Measurements from ENCODE around the gene ETV3. TPM values are rescaled to one million over a fixed set of nuclear protein-coding genes. Genes with fewer than 3 reads are reported as not detected.

The ETV3 gene
- total and polyA plus RNA-seq, 2 of the 4 experiments (the other 2 are of a cell fraction): 6.4 to 14.7 TPM

GRCh38 chr1:157146244-157146643, 8.0 kb upstream of the ETV3 start:
- ChIA-PET POLR2A (ENCODE audit: unreplicated experiment) (no interaction called here), CTCF (interaction anchor here (2.0 kb wide), 1 partner anchor 56 kb away, joined by 11 read pairs; no protein-coding TSS in a partner anchor)
- no peak overlapping the region for H2BK5ac ChIP-seq (ENCODE audit: low read depth, low read length, poor library complexity, severe bottlenecking)
- H3K9me3 ChIP-seq (ENCODE audit: control insufficient read depth, insufficient read depth, low read length): no peaks in the 10 kb centered on the region
- ATAC-seq (ENCODE audit: low read depth): no peak
- BruUV-seq (replicated peaks): no TSS peak
- no peak overlapping the region for H2BK20ac ChIP-seq (ENCODE audit: low read depth, low read length)
- no peak overlapping the region for H3K27ac ChIP-seq (ENCODE audit: insufficient read depth, low read length)
- H3K18ac ChIP-seq (ENCODE audit: low read depth, low read length): no peak overlapping the region
- H2AK9ac ChIP-seq (replicated peaks; ENCODE audit: low read depth, low read length, poor library complexity): no peak overlapping the region
- no CpG with 5 or more reads among the region's 3 CpGs for WGBS, 2 experiments (ENCODE audit: extremely low coverage in 2 of 2, insufficient read length in 1 of 2)
- peaks cover 4% of the 10 kb centered on the region; the same call in 1 of the 2 replicates for H3K4me1 ChIP-seq (ENCODE audit: control insufficient read depth, insufficient read depth, low read length)
- H3K79me1 ChIP-seq (ENCODE audit: low read depth in 1 of 2, low read length in 2 of 2): no peaks in the 10 kb centered on the region
- H3K4me2 ChIP-seq (ENCODE audit: low read depth, low read length): no peak overlapping the region
- H2AK5ac ChIP-seq (ENCODE audit: low read depth, low read length): no peak overlapping the region
- no peak overlapping the region for H2BK120ac ChIP-seq (ENCODE audit: low read depth, low read length)
- no peak overlapping the region for H3K56ac ChIP-seq (ENCODE audit: extremely low read depth, insufficient read depth, low read length)
- no peak overlapping the region for H2BK15ac ChIP-seq (ENCODE audit: low read depth, low read length)
- intact Hi-C loops (cut with micrococcal nuclease): no loop called here
- in situ Hi-C loops (cut with MboI; ENCODE audit: low sequenced_read_pairs): no loop called here
- H3K4ac ChIP-seq (ENCODE audit: low read depth, low read length): no peak overlapping the region
- no peaks in the 10 kb centered on the region for H4K20me1 ChIP-seq (ENCODE audit: insufficient read depth, low read length)
- H3K9ac ChIP-seq (ENCODE audit: low read depth, low read length): no peak overlapping the region
- H3K27me3 ChIP-seq (ENCODE audit: control insufficient read depth, insufficient read depth, low read length): no peaks in the 10 kb centered on the region; the same call in 1 of the 2 replicates
- no peak overlapping the region for H3K4me3 ChIP-seq (ENCODE audit: insufficient read depth, low read depth, low read length)
- dilution Hi-C loops (cut with HindIII; ENCODE audit: low sequenced_read_pairs, unreplicated experiment): no loop called here
- no peak overlapping the region for H4K8ac ChIP-seq (ENCODE audit: low read depth in 2 of 2, low read length in 2 of 2)
- no peaks in the 10 kb centered on the region for H3K36me3 ChIP-seq (ENCODE audit: control insufficient read depth, insufficient read depth, low read length)
- no peak for DNase-seq
- no peak overlapping the region for H3K14ac ChIP-seq (replicated peaks; ENCODE audit: low read depth, low read length)
- no peak overlapping the region for H2AFZ ChIP-seq (replicated peaks; ENCODE audit: low read length, poor library complexity)
- TF ChIP-seq NFE2L2 (IDR thresholded peaks at IDR 0.05; ENCODE audit: low read depth, low read length) (no peak), RFX5 (IDR thresholded peaks at IDR 0.05; ENCODE audit: low read depth, low read length) (no peak), FOS (IDR thresholded peaks at IDR 0.05; ENCODE audit: low read depth, low read length) (no peak), CEBPB (IDR thresholded peaks at IDR 0.05; ENCODE audit: low read depth, low read length) (no peak), CTCF (conservative IDR thresholded peaks at IDR 0.05; ENCODE audit: low read depth, low read length) (no peak), USF2 (IDR thresholded peaks at IDR 0.05; ENCODE audit: low read depth, low read length) (no peak), ELK1 (IDR thresholded peaks at IDR 0.05; ENCODE audit: borderline replicate concordance, low read depth, low read length) (no peak)
- no peak overlapping the region for H4K91ac ChIP-seq (ENCODE audit: insufficient read depth, low read depth, low read length)
- H3K9me1 ChIP-seq (ENCODE audit: insufficient read depth, low read length): 0 out of 2 replicates have a peak, but pooled peaks cover 3% of the 10 kb centered on the region
- H3K23ac ChIP-seq (ENCODE audit: low read depth, low read length): no peak overlapping the region
- no peak overlapping the region for H4K5ac ChIP-seq (ENCODE audit: low read depth, low read length)
